NCI-H1048 (cell line): ENCODE data around the gene FGF8.

Source experiments
- DNase-seq: peaks from one replicate; lab custom pipeline; 2025; lab: John Stamatoyannopoulos, UW

Gene FGF8

GRCh38 chr10:101768791-101769170 lies 7.1 kb downstream of the FGF8 start:
- DNase-seq, result no peak

- no peak for DNase-seq
Measured at GRCh38 chr10:101767966-101768790, 7.7 kb downstream of the FGF8 start.

GRCh38 chr10:101767600-101767945 lies 8.3 kb downstream of the FGF8 start:
- no peak for DNase-seq

- no peak for DNase-seq
Measured at GRCh38 chr10:101766753-101767599, 8.9 kb downstream of the FGF8 start.

- no peak for DNase-seq
Measured at GRCh38 chr10:101766306-101766705, 9.6 kb downstream of the FGF8 start.

GRCh38 chr10:101763141-101763846 lies 12.6 kb downstream of the FGF8 start:
- DNase-seq, result no peak

- DNase-seq, result no peak
Measured at GRCh38 chr10:101762736-101763135, 13.2 kb downstream of the FGF8 start.

GRCh38 chr10:101761226-101761625 lies 14.7 kb downstream of the FGF8 start:
- DNase-seq, result no peak

GRCh38 chr10:101760510-101760909 lies 15.4 kb downstream of the FGF8 start:
- no peak for DNase-seq

GRCh38 chr10:101759309-101760247 lies 16.3 kb downstream of the FGF8 start:
- DNase-seq, result no peak

- no peak for DNase-seq
Measured at GRCh38 chr10:101758858-101759257, 17.1 kb downstream of the FGF8 start.

- DNase-seq, result no peak
Measured at GRCh38 chr10:101752241-101752640, 23.7 kb downstream of the FGF8 start.

- no peak for DNase-seq
Measured at GRCh38 chr10:101749047-101750016, 26.6 kb downstream of the FGF8 start.

- no peak for DNase-seq
Measured at GRCh38 chr10:101748496-101748895, 27.4 kb downstream of the FGF8 start.

- DNase-seq, result no peak
Measured at GRCh38 chr10:101745074-101745696, 30.7 kb downstream of the FGF8 start.

- no peak for DNase-seq
Measured at GRCh38 chr10:101744267-101744666, 31.6 kb downstream of the FGF8 start.

- no peak for DNase-seq
Measured at GRCh38 chr10:101741938-101742337, 34.0 kb downstream of the FGF8 start.

GRCh38 chr10:101736666-101737065 lies 39.2 kb downstream of the FGF8 start:
- DNase-seq, result no peak

GRCh38 chr10:101732096-101732495 lies 43.8 kb downstream of the FGF8 start:
- no peak for DNase-seq

GRCh38 chr10:101726115-101726387 lies 49.9 kb downstream of the FGF8 start:
- no peak for DNase-seq
